COLO668 (cell line): ENCODE results near the gene SLK.
A peak's percentile ranks its signal among the peaks of the same experiment; 100 is the strongest.

Experiments
- DNase-seq: peaks from one replicate; lab custom pipeline; 2025; ENCODE audit not compliant: unreplicated experiment; lab: John Stamatoyannopoulos, UW

The SLK gene

GRCh38 chr10:103941801-103942200, 25.1 kb upstream of the SLK start:
- DNase-seq = no peak

GRCh38 chr10:103942866-103943265, 24.1 kb upstream of the SLK start:
- no peak for DNase-seq

GRCh38 chr10:103947799-103948516, 19.0 kb upstream of the SLK start:
- DNase-seq = no peak

DNA sequence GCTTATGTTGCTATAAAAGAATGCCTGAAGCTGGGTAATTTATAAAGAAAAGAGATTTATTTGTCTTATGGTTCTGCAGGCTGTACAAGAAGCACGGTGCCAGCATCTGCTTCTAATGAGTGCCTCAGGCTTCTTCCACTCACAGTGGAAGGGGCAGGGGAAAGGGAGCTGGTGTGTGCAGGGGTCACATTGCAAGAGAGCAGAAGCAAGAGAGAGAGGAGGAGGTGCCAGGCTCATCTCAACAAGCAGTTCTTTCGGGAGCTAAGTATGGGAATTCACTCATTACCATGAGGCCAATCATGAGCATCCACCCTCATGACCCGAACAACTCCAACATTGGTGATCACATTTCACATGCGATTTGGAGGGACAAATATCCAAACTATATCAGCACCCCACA, 17.2 kb upstream of the SLK start:
- no peak for DNase-seq

DNA sequence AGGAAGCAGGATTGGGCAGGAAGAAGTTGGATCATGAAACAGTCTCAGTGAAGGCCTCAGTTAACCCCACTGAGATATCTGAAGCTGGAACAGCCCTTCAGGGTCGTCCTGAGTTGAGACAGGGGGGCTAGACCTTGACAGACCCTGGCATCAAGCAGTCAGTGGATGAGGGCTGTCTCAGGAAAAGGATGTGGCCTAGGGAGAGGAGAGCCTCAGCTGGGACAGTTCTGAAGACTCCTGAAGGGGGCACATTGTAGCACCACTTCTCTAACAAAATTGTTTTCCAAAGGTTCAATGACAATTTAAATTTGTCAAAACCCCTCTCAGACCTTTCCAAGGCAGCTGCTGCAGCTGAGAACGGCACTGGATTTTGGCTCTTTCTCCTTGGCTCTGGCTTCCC, 15.8 kb upstream of the SLK start:
- no peak for DNase-seq

- DNase-seq = no peak
Observed at GRCh38 chr10:103951942-103952341, 15.0 kb upstream of the SLK start.

GRCh38 chr10:103954543-103954942, 12.4 kb upstream of the SLK start:
- DNase-seq = no peak

DNA sequence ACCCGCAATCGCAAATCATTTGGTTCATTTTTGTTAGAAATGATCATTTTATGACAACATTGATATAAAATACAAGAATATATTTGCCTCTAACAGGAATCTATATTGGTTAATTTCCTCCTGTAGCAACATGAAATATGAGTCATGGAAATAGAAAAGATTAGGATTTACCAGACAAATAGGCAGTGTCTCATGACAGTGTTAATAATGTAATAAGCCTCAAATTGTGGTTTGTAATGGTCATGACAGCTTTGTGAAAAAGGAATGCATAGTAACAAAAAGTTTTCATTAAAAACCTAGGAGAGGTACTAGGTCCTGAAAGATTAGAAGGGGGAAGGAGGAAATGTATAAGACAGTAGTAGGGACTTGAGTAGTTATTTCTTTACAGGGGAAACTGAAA, 7.9 kb upstream of the SLK start:
- DNase-seq = no peak

- no peak for DNase-seq
Observed at GRCh38 chr10:103960103-103960502, 6.8 kb upstream of the SLK start.

- peak; percentile 63 for DNase-seq
Observed at GRCh38 chr10:103967448-103968071, 620 bp downstream of the SLK start.

- no peak for DNase-seq
Observed at GRCh38 chr10:103968441-103969391, 1.8 kb downstream of the SLK start.

DNA sequence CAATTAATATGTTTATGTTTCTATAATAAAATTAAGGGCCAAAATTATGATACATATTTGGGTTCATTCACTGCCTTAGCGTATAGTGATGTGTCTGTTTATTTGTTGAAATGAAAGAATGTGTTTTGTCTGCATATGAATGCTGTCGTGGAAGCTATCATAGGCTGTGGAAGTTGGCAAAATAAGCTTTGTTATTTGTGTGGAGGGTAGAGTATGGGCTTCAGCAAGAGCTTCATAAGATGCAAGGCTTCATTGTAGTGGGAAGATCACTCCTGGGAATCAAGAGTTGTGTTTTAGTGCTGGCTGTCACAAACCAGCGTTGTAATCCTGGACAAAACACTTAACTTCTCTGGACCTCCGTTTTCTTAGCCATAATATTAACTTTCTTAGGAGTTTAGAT, 2.5 kb downstream of the SLK start:
- DNase-seq = no peak

- no peak for DNase-seq
Observed at GRCh38 chr10:103969857-103970627, 3.1 kb downstream of the SLK start.

DNA sequence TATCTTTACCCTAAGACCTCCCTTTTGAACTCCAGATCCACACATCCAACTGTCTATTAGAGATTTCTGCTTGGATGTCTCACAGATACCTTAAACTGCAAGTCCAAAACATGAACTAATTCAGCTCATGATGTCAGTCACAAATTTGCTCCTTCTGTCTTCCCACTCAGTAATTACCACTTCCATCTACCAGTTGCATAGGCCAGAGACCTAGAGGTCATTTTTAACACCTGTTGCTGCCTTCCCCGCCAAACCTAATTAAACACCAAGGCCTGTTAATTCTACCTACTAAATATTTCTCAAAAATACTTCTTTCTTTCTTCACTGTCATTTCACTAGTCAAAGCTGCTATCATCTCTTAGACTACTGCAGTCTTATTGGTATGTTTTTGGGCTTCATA, 8.2 kb downstream of the SLK start:
- DNase-seq = no peak

DNA sequence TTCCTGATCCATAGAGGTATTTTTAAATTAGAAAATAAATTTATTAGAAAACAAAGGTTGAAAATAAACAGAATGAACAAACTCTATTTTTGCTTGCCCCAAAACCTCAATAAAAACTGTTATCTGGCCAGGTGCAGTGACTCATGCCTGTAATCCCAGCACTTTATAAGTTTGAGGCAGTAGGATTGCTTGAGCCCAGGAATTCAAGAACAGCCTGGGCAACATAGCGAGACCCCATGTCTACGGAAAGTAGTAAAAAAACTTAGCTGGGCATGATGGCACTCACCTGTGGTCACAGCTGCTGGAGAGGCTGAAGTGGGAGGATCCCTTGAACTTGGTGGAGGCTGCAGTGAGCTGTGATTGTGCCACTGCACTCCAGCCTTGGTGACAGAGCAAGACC, 10.3 kb downstream of the SLK start:
- DNase-seq = no peak

- DNase-seq = no peak
Observed at GRCh38 chr10:103979530-103979929, 12.6 kb downstream of the SLK start.

GRCh38 chr10:103980288-103980906, 13.5 kb downstream of the SLK start:
- DNase-seq = no peak

- peak; percentile 2 for DNase-seq
Observed at GRCh38 chr10:103982639-103983038, 15.7 kb downstream of the SLK start.

- no peak for DNase-seq
Observed at GRCh38 chr10:103983367-103983911, 16.5 kb downstream of the SLK start.

DNA sequence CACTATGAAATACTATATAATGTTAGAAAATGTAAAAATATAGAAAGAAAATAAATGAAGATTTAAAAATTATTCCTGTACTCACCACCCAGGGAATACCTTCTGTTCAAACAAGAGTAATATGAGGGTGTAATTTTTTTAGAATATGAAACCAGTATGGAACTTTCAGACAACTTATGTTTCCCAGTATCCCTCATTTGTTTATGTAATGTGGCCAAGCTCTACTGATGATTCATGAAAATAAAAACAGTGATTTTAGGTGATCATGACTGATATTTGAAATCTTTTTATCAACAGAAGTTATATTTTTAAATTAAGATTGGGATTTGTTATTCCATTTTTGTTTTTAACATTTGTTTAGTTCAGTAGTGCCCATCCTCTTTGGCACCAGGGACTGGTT, 18.8 kb downstream of the SLK start:
- no peak for DNase-seq
